Fibroblast of skin of left biceps (primary cell): Measurements from ENCODE around the gene DISC1.
A peak's percentile ranks its signal among the peaks of the same experiment; 100 is the strongest.
"Not testable (repeated sequence)": the region's sequence is repeated elsewhere in the genome, so short reads cannot be mapped to it uniquely, and the experiment has no call there.

Experiments
- DNase-seq, 2 experiments: peaks; one replicate each; pipeline ENCODE4 v3.0.0-alpha.2; 2013; ENCODE audit warnings: low read depth in 2 of 2

Gene DISC1

DNA sequence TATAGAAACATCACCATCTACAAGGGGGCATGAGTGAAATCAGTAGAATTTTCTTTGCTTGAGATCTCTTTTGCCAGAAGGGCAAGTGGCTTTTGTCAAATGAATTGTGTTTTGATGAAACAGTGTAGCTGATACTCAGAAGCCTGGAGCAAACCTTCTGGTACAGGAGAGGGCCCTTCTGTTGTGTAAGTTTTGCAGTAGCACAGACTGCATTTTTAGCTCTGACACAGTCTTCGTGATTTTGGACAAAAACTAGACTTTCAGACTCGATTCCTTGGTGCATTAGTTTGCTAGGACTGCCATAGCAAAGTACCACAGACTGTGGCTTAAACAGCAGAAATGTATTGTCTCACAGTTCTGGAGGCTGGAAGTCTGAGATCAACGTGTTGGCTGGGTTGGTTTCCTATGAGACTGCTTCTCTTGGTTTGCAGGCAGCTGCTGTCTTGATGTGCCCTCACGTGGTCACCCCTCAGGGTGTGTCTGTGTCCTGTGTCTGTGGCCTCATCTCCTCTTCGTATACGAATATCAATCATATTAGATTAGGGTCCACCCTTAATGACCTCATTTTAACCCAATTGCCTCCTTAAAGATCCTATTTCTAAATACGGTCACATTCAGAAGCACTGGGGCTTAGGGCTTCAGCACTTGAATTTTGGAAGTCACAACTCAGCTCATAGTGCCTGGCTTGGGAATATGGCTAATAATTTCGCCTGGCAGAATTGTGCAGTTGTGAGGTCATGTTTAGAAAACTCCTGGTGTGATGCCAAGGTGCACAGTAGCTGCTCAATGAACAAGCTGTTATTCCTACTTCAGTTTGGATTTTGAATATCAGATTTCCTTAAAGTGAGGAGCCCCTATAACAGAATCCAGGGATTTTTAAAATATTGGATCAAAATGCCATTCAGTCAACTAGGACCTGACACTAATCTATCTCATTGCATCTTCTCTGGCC lies 21.2 kb upstream of the DISC1 start:
- no peak for DNase-seq

GRCh38 chr1:231606712-231607111 lies 19.9 kb upstream of the DISC1 start:
- no peak for DNase-seq

GRCh38 chr1:231610388-231610787 lies 16.2 kb upstream of the DISC1 start:
- no peak for DNase-seq

- DNase-seq, result no peak
These were observed 15.5 kb upstream of the DISC1 start for GRCh38 chr1:231611111-231611510.

DNA sequence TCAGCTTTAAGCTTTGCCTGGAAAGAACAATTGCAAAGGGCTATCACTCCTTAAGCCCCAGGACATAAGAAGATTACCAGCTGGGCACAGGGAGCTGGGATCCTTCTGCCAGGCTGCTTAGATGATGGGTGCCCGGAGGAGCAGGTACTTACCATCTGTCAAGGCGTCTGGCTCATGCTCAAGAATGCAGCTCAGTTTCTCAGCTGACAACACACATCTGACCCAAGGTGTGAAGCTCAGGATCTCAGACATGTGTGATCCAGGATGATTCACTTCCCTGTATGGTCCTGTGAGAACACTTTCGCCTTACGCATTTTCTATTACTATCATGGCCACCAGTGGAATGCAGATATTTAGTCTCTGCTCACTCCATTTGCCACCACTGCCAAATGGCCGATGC lies 14.7 kb upstream of the DISC1 start:
- DNase-seq, result no peak

- DNase-seq, result no peak
These were observed 14.0 kb upstream of the DISC1 start for GRCh38 chr1:231612393-231613089.

- no peak for DNase-seq
These were observed 12.9 kb upstream of the DISC1 start for GRCh38 chr1:231613419-231614349.

DNA sequence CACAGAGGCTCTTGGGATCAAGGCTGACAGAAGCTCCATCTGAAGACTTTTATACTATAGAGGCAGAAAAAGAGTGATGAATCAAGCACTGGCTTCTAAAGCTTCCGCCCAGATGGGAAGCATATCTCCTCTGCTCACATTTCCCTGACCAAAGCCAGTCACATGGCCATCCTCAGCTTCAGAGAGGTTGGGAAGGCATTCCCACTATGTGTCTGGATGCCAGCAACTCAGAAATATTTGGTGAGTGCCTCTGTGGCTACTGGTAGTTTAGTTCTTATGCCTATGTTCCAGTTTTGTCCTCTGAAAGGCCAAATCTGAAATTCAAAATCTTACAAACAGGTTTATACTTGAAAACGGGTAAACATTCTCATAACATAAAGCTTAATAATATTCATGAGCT lies 9.9 kb upstream of the DISC1 start:
- no peak for DNase-seq

GRCh38 chr1:231618609-231619256 lies 7.9 kb upstream of the DISC1 start:
- DNase-seq, result no peak

DNA sequence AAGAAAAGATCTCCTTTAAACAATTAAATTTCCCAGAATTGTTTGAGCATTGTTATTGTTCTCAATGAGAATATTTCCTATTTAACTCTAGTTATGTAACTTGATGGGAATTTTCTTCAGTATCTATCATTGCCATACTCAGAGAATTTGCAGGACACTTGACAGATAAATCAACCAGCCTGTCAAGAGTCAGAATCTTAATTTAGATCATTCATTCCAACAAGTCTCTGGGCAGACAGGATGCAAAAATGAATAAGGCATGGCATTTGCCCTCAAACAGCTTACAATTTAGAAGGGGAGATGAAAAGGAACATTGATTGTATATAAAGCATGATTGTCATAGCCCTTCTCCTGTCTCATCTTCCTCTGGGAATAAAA lies 7.3 kb upstream of the DISC1 start:
- DNase-seq, result no peak

DNA sequence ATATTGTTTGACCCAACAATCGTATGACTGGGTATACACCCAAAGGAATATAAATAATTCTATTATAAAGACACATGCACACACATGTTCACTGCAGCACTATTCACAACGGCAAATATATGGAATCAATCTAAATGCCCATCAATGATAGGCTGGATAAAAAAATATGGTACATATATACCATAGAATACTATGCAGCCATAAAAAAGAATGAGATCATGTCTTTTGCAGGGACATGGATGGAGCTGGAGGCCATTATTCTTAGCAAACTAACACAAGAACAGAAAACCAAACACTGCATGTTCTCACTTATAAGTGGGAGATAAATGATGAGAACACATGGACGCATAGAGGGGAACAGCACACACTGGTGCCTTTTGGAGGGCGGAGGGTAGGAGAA lies 1.5 kb upstream of the DISC1 start:
- not testable (repeated sequence) for DNase-seq

- DNase-seq, result no peak
These were observed 535 bp upstream of the DISC1 start for GRCh38 chr1:231625975-231626534.

- DNase-seq, result no peak
These were observed 493 bp downstream of the DISC1 start for GRCh38 chr1:231626951-231627614.

GRCh38 chr1:231628207-231628876 lies 1.8 kb downstream of the DISC1 start:
- no peak for DNase-seq

GRCh38 chr1:231629132-231629531 lies 2.5 kb downstream of the DISC1 start:
- no peak for DNase-seq

- peak; percentile 65 to 66 for DNase-seq
These were observed 4.1 kb downstream of the DISC1 start for GRCh38 chr1:231630558-231631205.

GRCh38 chr1:231631717-231632116 lies 5.1 kb downstream of the DISC1 start:
- no peak for DNase-seq

- no peak for DNase-seq
These were observed 5.5 kb downstream of the DISC1 start for GRCh38 chr1:231632119-231632518.

- DNase-seq, result peak; percentile 27 to 31
These were observed 7.9 kb downstream of the DISC1 start for GRCh38 chr1:231634323-231635013.
